ENCODE results near the gene ENTREP1. TPM values are rescaled to one million over a fixed set of nuclear protein-coding genes. Genes with fewer than 3 reads are reported as not detected.

ENTREP1 gene
- total RNA-seq: 1 to 10 TPM; 1.5 to 9.2 (median 3.2) TPM

GRCh38 chr9:69324549-69325401 is at the start of gene ENTREP1:
Gene ENTREP1 (plus strand): TSS chr9:69325215. CDS start chr9:69325310, 95 bp downstream.
- H3K36me3 ChIP-seq: no peaks in the 10 kb centered on the region
- TF ChIP-seq CTCF (IDR thresholded peaks at IDR 0.05) (peak in 3 of 6 experiments; percentile 5 to 52 (median 25)), POLR2A (IDR thresholded peaks at IDR 0.05) (peak in 2 of 4 donors; percentile 40 to 42)
- H3K4me3 ChIP-seq: peak within 1 kb of the TSS; percentile 43 to 81 (median 64)
- WGBS, 2 donors: 12% methylated on average over 17 of the region's 81 CpGs; no CpG with 5 or more reads in 1 of the 2 donors
- no peak for DNase-seq
- H3K4me1 ChIP-seq: peaks cover 0 to 41% (median 4%) of the 10 kb centered on the region in 3 donors
- intact Hi-C loops (cut with DNase I): no loop called here
- peaks cover 0 to 17% (median 0%) of the 10 kb centered on the region in 4 donors for H3K27me3 ChIP-seq
- peak within 1 kb of the TSS; percentile 51 to 84 (median 76) for H3K27ac ChIP-seq
- H3K9me3 ChIP-seq: no peaks in the 10 kb centered on the region

- Histone ChIP-seq H3K9me3 (no peaks in the 10 kb centered on the region), H3K27me3 (no peaks in the 10 kb centered on the region), H3K36me3 (no peaks in the 10 kb centered on the region), H3K27ac (no peak overlapping the region), H3K4me1 (no peaks in the 10 kb centered on the region), H3K4me3 (no peak overlapping the region)
- intact Hi-C loops (cut with DNase I): no loop called here
- DNase-seq: no peak
- WGBS, 2 donors: 69 to 72% methylated on average over 4 to 5 of the region's 5 CpGs
- TF ChIP-seq POLR2A (IDR thresholded peaks at IDR 0.05) (no peak), CTCF (IDR thresholded peaks at IDR 0.05) (no peak)
Observed at GRCh38 chr9:69276775-69277174, 48.2 kb upstream of the ENTREP1 start.

- 60 to 68% methylated on average over 5 of the region's 5 CpGs for WGBS, 2 donors
- no peak for DNase-seq
- TF ChIP-seq POLR2A (IDR thresholded peaks at IDR 0.05): no peak
- Histone ChIP-seq H3K9me3 (no peaks in the 10 kb centered on the region), H3K27me3 (no peaks in the 10 kb centered on the region), H3K4me3 (no peak overlapping the region), H3K27ac (no peak overlapping the region), H3K4me1 (no peaks in the 10 kb centered on the region), H3K36me3 (no peaks in the 10 kb centered on the region)
- intact Hi-C loops (cut with DNase I): no loop called here
Observed at GRCh38 chr9:69279084-69279731, 45.8 kb upstream of the ENTREP1 start.

GRCh38 chr9:69279733-69280132 is 45.3 kb upstream of the ENTREP1 start:
- no peak for TF ChIP-seq POLR2A (IDR thresholded peaks at IDR 0.05)
- no peak for TF ChIP-seq CTCF (IDR thresholded peaks at IDR 0.05)

GRCh38 chr9:69283003-69283402 is 42.0 kb upstream of the ENTREP1 start:
- no peak for DNase-seq
- TF ChIP-seq CTCF (IDR thresholded peaks at IDR 0.05): no peak
- TF ChIP-seq POLR2A (IDR thresholded peaks at IDR 0.05): no peak
- H3K27ac ChIP-seq: no peak overlapping the region
- H3K4me1 ChIP-seq: no peaks in the 10 kb centered on the region
- no peak overlapping the region for H3K4me3 ChIP-seq
- H3K36me3 ChIP-seq: no peaks in the 10 kb centered on the region
- WGBS, 2 donors: 21 to 28% methylated on average over 2 of the region's 2 CpGs
- H3K9me3 ChIP-seq: no peaks in the 10 kb centered on the region
- H3K27me3 ChIP-seq: no peaks in the 10 kb centered on the region
- intact Hi-C loops (cut with DNase I): no loop called here

More at GRCh38 chr9:69279733-69280132, 45.3 kb upstream of the ENTREP1 start:
- Histone ChIP-seq H3K27ac (no peak overlapping the region), H3K27me3 (no peaks in the 10 kb centered on the region), H3K4me3 (no peak overlapping the region), H3K36me3 (no peaks in the 10 kb centered on the region), H3K4me1 (no peaks in the 10 kb centered on the region), H3K9me3 (no peaks in the 10 kb centered on the region)
- WGBS, 2 donors: 25 to 37% methylated on average over 3 of the region's 3 CpGs
- intact Hi-C loops (cut with DNase I): no loop called here
- DNase-seq: no peak
